ENCODE results near the gene ARMC5.

GRCh38 chr16:31441956-31442355 lies 17.3 kb upstream of the ARMC5 start:
- TF ChIP-seq POU6F1 (CRISPR knock-in tag; IDR thresholded peaks at IDR 0.05; ENCODE audit: borderline replicate concordance, low read depth) = no peak
- no peak for TF ChIP-seq ZFP30 (CRISPR knock-in tag; IDR thresholded peaks at IDR 0.05)
- TF ChIP-seq PPARA (CRISPR knock-in tag; IDR thresholded peaks at IDR 0.05; ENCODE audit: borderline replicate concordance) = no peak
